OCI-M2 (cell line): ENCODE data around the gene PLA2G2F.

ENCODE experiments used
- DNase-seq: peaks from one replicate; lab custom pipeline; 2025; ENCODE audit not compliant: unreplicated experiment; lab: John Stamatoyannopoulos, UW

Gene PLA2G2F

DNA sequence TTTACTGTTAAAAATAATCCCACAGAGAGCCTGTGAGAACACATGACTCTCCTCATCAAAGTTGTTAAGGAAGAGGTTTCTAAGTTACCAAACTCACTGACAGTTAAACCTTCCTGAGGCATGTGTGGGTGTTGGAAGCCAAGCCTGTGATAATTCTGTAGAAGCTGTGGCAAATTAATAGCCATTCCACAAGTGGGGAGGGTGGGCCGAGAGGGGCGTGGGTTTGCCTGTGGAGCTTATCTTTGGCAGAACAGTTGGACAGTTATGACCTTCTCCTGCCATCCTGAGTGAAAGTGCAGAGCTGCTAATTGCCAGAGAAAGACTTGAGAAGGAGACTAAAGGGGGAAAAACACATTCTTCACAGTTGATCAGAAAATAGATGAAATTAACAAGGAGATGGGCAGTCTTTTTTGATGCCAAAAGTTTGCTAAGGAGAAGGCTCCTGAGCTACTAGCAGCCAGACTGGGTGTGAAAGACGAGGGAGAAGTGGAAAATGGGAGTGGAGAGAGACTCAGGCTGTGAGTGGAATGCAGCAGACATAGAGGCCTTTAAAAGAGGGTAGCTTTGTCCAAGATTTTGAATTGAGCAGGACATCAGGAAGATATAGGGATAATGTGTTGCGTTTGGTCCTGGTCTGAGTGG, 48.8 kb downstream of the PLA2G2F start:
- peak; percentile 39 for DNase-seq

DNA sequence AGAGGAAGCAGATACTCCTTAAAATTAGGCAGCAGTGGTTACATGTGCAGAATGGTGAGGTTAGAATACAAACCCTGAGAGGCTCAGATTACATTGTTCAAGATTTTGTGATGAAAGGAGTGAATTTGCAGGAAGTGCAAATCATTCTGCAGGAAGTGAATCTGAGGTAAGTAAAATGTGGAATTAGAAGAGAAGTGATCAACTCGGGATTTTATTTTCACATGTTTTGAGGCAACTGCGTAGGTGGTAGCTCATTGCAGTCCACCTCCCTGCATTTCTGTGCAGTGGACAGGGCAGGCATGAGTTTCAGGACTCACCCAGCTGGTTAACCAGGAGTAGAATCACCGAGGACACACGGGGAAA, 49.3 kb downstream of the PLA2G2F start:
- no peak for DNase-seq

DNA sequence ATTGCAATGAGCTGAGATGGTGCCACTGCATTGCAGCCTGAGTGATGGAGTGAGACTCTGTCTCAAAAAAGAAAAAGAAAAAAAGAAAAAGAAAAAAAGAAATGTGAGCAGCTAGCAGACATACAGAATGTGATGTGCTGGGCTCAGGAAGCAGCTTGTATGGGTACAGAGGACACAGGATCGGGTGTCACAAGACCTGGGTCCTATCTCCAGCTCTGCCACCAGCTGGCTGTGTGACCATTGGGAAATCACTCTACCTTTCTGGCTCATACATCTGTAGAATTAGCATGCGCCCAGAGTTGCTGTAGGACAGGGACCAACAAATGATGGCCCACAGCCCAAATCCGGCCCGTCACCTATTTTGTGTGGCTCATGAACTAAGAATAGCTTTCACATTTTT, 50.5 kb downstream of the PLA2G2F start:
- DNase-seq: no peak

DNA sequence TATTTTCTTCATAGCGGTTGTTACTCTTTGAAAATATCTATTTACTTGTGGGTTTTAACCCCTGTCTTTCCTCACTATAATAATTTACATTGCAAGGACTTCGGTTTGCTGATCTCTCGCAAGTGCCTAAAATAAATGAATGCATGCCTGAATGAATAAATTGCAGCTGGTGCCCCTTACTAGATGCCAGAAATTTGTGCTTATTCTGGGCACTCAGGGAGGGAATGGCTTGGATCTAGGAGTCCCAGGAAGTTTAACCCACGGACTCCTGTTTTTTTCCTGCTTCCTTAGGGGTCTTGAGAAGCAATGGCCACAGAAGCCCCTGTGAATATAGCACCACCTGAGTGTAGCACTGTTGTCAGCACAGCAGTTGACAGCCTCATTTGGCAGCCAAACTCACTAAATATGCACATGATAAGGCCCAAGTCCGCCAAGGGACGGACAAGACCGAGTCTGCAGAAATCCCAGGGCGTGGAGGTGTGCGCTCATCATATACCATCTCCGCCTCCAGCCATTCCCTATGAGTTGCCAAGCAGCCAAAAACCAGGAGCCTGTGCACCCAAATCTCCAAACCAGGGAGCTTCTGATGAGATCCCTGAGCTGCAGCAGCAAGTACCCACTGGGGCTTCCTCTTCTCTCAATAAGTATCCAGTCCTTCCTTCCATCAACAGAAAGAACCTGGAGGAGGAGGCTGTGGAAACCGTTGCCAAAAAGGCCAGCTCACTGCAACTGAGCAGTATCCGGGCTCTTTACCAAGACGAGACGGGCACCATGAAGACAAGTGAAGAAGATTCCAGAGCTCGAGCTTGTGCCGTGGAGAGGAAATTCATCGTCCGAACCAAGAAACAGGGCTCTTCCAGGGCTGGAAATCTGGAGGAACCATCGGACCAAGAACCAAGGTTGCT, 51.4 kb downstream of the PLA2G2F start:
- DNase-seq: no peak

DNA sequence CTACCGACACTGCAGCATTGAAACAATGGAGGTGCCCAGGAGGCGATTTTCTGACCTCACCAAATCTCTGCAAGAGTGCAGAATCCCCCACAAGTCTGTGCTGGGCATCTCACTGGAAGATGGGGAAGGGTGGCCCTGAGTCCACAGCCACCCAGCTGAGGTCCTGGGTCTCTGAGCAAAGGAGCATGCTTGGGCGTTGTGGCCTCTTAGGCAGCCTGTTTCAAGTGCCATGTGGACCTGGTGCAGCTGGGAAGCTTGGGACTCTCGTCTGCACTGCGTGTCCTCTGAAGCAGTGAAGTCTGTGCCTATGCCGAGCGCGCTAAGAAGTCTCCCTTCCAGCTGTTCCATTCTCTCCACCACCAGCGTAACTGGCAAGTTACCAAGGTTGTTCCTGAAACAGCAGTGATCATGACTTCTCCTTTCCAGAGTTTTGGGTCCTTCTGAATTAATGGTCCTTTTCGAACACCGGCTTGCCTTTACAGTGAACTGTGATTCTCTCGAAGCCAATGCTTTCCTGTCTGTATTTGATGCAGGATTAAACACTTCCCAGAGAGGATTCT, 52.2 kb downstream of the PLA2G2F start:
- no peak for DNase-seq

DNA sequence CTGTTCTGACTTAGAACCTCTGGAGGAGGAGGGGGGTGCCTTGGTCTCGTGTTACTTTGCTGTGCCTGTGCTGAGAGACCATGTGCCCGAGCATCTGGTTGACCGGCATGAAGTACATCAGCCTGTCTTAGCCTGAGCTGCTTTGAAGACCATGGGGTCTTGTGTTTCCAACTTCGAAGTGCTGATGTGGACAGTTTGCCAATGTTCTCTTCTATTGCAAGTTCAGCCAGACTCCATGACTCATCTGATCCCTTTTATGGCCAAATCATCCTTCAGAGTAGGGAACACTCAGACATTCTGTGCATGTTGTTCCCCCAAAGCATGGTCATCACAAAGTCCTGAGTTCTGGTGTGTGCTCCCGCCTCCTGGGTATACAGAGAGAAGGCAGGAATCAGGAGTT, 53.2 kb downstream of the PLA2G2F start:
- DNase-seq: no peak

DNA sequence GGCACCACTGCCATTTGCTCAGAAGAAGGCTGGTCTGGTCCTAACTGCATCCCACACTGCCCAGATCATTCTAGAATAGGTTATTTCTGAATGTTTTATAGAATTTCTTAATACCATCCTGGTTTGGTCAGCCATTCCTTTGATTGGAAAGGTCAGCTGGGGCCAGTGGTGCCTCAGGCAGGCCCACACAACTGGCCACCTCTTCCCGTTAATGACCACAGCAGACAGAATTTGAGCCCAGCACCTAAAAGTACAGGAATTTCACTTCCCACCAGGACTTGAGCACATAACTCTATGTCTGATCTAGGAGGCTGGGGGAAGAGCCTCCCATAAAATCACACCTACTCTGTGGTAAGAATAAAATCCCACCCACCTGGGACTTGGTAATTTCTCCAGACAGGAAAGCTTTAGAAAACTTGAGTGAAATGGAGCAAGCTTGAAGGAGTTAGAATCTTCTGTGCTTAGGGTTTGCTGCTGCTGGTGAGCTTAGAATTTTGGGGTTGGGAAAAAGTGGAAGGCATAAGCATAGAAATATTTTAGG, 53.8 kb downstream of the PLA2G2F start:
- DNase-seq: no peak

DNA sequence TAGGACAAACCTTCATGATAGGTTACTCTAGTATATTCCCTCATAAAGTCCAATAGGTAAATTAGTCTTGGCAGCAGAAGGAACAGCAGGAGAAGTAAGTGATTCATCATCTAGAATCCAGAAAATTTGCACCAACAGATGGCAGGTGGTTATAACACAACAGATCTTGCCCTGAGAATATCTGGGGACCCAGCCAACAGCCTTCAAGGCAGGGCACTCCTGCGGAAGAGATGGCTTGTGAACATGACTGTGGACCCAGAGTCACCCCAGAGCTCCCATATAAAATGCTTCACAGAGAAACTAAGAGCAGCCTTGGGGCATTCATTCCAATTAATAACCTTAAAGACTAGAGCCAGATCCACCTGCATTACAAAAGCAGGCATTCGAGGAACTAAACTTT, 55.1 kb downstream of the PLA2G2F start:
- no peak for DNase-seq

DNA sequence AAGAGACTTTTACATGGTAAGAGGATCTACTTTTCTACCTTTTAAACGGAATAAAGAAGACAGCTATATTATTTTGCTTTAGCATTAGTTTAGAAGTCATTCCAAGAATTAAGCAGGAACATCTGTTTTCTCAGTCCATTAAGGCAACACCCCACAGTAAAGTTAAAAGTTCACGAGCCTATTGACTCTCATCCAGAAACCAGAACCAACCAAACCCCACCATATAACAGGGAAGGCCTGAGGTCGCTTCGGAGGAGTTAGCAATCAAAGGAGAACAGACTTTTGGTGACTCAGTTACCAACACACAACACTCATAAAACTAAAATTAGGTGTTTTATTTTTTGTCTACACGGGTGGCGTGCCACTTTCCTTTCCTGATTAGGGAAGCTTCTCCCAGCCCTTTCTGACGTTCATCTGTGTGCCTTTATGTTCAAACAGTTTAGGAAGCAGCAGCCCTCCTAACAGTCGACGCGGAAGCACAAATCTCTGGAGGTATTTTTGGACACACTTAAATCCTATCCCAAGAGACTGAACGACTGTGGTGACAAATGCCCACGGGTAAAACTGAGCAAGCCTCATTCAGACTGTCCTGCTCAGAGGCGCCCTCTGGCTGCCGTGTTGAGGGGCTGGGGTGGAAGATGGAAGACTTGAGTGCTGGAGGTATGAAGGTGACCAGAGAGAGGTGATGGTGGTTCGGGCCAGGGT, 55.8 kb downstream of the PLA2G2F start:
- DNase-seq: no peak

DNA sequence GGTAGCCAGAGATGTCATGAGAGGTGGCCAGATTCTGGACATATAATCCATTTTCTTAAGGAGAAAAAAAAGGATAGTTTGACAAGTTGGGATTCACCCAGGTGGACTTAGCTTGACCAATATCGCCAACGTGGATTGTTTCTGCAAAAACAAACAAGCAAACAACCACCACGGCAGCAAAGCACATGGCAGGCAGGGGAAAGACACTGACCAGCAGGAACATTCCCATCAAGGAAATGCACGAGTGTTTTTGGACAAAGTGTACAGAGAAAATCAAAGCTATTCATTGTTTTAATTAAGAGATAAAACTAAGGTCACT, 56.3 kb downstream of the PLA2G2F start:
- no peak for DNase-seq

DNA sequence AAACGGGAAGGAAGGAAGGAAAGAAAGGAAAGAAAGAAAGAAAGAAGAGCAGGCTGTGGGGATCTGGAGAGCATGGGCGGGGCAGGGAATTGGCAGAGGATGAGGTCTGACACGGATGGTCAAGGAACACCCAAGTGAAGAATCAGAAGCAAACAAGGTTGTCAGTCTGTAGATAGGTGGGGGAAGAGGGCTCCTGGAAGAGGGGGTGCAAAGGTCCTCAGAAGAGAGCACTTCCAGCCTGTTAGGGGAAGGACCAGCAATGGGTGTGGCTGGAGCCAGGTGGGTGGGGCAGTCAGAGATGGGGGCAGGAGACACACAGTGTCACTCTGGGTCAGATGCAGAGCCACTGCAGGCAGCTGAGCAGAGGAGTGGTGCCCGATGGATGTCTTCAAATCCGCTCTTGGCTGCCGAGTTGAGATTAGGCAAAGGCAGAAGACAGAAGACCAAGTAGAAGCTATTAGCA, 58.2 kb downstream of the PLA2G2F start:
- DNase-seq: no peak

DNA sequence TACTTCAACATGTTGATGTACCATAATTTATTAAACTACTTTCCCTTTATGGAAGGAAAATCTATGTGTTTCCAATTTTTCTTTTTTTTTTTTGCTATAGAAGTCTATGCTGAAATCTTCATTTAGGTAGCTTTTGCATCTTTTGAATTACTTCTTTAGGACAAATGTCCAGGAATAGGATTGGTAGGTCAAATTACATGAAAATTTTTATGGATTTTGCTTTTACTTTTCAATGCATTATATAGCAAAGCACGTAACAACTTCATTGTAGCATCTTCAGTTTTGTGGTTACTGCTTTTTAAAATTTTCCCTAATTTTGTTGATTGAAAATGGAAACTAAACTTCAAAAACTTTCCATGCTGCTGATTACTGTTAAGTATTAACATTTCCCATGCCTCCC, 59.2 kb downstream of the PLA2G2F start:
- no peak for DNase-seq

DNA sequence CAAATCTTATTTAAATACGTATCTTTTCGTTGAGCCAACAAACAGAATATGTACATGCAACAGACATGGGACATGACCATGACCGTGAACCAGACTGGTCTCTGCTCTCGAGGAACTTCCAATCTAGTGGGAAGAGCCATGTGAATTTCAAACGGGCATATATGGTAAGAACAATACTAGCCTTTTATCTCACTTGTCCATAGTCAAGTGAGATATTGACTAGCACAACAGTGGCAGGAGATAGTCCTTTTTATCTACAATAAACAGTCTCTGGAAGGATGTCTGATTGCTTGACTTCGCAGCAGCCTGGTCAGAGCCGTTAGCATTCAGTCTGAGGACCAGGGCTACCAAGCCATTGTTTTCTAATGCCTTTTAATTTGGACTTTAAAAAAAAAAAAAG, 59.8 kb downstream of the PLA2G2F start:
- peak; percentile 26 for DNase-seq

DNA sequence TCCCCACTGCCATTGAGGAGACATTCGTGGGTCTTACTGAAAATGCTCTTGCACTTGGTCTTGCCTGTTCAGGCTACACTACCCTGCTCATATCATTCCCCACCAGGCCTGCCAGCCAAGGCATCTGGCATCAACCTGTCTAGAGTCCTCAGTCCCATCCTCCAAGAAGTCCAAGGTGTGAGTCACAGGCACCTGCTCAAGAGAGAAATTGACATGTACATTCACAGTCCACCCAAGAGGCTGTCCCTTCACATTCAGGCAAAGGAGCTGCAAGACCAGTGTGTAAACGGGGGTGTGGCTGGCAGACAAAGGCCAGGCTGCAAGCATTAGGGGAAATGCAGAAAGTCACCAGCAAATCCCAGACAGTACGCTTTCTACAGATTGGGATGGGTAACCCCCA, 60.3 kb downstream of the PLA2G2F start:
- no peak for DNase-seq

DNA sequence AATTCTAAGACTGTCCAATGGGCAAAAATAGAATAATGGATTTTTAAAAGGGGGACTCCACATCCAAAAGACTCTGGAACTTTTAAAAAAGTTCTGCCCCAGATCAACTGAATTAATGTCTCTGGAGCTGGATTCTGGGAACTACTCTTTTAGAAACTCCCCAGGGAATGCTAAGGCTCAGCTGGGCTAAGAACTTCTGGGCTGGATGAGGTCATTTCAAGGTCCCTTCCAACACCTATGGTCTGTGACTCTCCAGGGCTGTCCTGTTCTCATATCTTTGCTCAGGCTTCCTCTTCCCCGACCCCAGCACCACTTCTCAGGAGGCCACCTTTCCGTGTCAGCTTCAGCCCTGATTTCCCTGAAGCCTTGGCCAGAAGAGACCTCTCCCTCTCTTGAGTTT, 60.7 kb downstream of the PLA2G2F start:
- no peak for DNase-seq
